Measurements from ENCODE around the gene MTRF1L. TPM values are rescaled to one million over a fixed set of nuclear protein-coding genes. Genes with fewer than 3 reads are reported as not detected.

The MTRF1L gene
- polyA plus RNA-seq, 1 of the 3 experiments (the other 2 are of a cell fraction): 7.7 TPM

- peak overlapping the region in 1 of 2 experiments; percentile 9; a peak in 2 of 4 replicates for H3K27ac ChIP-seq (ENCODE audit: low read depth in 2 of 2, low read length in 1 of 2)
- H3K36me3 ChIP-seq (replicated peaks in 1 of 2; ENCODE audit: control insufficient read depth in 1 of 2, insufficient read depth in 2 of 2, low read length in 1 of 2): no peaks in the 10 kb centered on the region
- DNase-seq: peak; percentile 45
- peaks cover 2 to 13% of the 10 kb centered on the region in 2 experiments; a peak in 3 of 4 replicates for H3K4me1 ChIP-seq (ENCODE audit: control insufficient read depth in 1 of 2, insufficient read depth in 2 of 2, low read depth in 1 of 2, low read length in 1 of 2)
- 0 out of 2 replicates have a peak overlapping the region, but pooled peaks have one; percentile 37 for H3K4me2 ChIP-seq
- no peak overlapping the region; a peak in 1 of 4 replicates for H3K4me3 ChIP-seq (ENCODE audit: low read depth in 2 of 2, low read length in 1 of 2)
- no peak overlapping the region for H3K9ac ChIP-seq
- no peaks in the 10 kb centered on the region for H3K27me3 ChIP-seq (ENCODE audit: insufficient read depth)
- H3K9me2 ChIP-seq: no peaks in the 10 kb centered on the region
- WGBS (ENCODE audit: low lambda C conversion rate): 35% methylated on average over 7 of the region's 7 CpGs
- no peaks in the 10 kb centered on the region for H3K9me3 ChIP-seq
- no peaks in the 10 kb centered on the region for H3K79me2 ChIP-seq (ENCODE audit: insufficient read depth)
- ChIA-PET POLR2A (no interaction called here), CTCF (interaction anchor here (0.6 to 5.5 kb wide), 23 partner anchors 13 to 402 kb away, joined by 3 to 95 read pairs (median 4); partner anchors contain the start of gene VIP)
- TF ChIP-seq PBX3 (IDR thresholded peaks at IDR 0.05): no peak
- no peak for TF ChIP-seq POLR2AphosphoS5 (IDR thresholded peaks at IDR 0.05; ENCODE audit: low read depth, low read length)
- TF ChIP-seq SIN3A (IDR thresholded peaks at IDR 0.05; ENCODE audit: borderline replicate concordance, low read depth, low read length): no peak
- TF ChIP-seq EZH2phosphoT487 (IDR thresholded peaks at IDR 0.05; ENCODE audit: borderline replicate concordance, low read depth): no peak
- TF ChIP-seq FOXJ3 (CRISPR knock-in tag; IDR thresholded peaks at IDR 0.05): no peak
- TF ChIP-seq EP300 (IDR thresholded peaks at IDR 0.05; ENCODE audit: borderline replicate concordance in 1 of 2, low read depth in 1 of 2, low read length in 1 of 2): no peak
- TF ChIP-seq ELF1 (IDR thresholded peaks at IDR 0.05): no peak
- TF ChIP-seq NRF1 (IDR thresholded peaks at IDR 0.05; ENCODE audit: low read depth, low read length): no peak
- TF ChIP-seq RXRA (IDR thresholded peaks at IDR 0.05; ENCODE audit: borderline replicate concordance, low read depth): no peak
- TF ChIP-seq REST (IDR thresholded peaks at IDR 0.05; ENCODE audit: low read depth, low read length): no peak
- no peak for TF ChIP-seq RCOR1 (IDR thresholded peaks at IDR 0.05; ENCODE audit: low read length)
- no peak for TF ChIP-seq YY1 (IDR thresholded peaks at IDR 0.05; ENCODE audit: low read depth)
- no peak for TF ChIP-seq FOSL2 (IDR thresholded peaks at IDR 0.05; ENCODE audit: borderline replicate concordance, low read depth)
- no peak for TF ChIP-seq GABPA (IDR thresholded peaks at IDR 0.05; ENCODE audit: low read depth)
- TF ChIP-seq CHD2 (IDR thresholded peaks at IDR 0.05; ENCODE audit: low read length, partially characterized antibody): no peak
- no peak for TF ChIP-seq MAX (IDR thresholded peaks at IDR 0.05; ENCODE audit: low read depth)
- TF ChIP-seq, protein P1, sequence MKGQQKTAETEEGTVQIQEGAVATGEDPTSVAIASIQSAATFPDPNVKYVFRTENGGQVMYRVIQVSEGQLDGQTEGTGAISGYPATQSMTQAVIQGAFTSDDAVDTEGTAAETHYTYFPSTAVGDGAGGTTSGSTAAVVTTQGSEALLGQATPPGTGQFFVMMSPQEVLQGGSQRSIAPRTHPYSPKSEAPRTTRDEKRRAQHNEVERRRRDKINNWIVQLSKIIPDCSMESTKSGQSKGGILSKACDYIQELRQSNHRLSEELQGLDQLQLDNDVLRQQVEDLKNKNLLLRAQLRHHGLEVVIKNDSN (IDR thresholded peaks at IDR 0.05; ENCODE audit: borderline replicate concordance, low read depth): no peak
- TF ChIP-seq, protein P2, sequence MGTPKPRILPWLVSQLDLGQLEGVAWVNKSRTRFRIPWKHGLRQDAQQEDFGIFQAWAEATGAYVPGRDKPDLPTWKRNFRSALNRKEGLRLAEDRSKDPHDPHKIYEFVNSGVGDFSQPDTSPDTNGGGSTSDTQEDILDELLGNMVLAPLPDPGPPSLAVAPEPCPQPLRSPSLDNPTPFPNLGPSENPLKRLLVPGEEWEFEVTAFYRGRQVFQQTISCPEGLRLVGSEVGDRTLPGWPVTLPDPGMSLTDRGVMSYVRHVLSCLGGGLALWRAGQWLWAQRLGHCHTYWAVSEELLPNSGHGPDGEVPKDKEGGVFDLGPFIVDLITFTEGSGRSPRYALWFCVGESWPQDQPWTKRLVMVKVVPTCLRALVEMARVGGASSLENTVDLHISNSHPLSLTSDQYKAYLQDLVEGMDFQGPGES (IDR thresholded peaks at IDR 0.05; ENCODE audit: low read depth, low read length): no peak
- peak; percentile 57 for TF ChIP-seq RFX5 (IDR thresholded peaks at IDR 0.05; ENCODE audit: low read length)
- no peak for TF ChIP-seq JUND (IDR thresholded peaks at IDR 0.05)
- TF ChIP-seq RAD21 (IDR thresholded peaks at IDR 0.05; ENCODE audit: low read length): peak; percentile 84
- TF ChIP-seq, protein P3, sequence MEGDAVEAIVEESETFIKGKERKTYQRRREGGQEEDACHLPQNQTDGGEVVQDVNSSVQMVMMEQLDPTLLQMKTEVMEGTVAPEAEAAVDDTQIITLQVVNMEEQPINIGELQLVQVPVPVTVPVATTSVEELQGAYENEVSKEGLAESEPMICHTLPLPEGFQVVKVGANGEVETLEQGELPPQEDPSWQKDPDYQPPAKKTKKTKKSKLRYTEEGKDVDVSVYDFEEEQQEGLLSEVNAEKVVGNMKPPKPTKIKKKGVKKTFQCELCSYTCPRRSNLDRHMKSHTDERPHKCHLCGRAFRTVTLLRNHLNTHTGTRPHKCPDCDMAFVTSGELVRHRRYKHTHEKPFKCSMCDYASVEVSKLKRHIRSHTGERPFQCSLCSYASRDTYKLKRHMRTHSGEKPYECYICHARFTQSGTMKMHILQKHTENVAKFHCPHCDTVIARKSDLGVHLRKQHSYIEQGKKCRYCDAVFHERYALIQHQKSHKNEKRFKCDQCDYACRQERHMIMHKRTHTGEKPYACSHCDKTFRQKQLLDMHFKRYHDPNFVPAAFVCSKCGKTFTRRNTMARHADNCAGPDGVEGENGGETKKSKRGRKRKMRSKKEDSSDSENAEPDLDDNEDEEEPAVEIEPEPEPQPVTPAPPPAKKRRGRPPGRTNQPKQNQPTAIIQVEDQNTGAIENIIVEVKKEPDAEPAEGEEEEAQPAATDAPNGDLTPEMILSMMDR (IDR thresholded peaks at IDR 0.05): peak; percentile 77
- peak; percentile 70 for TF ChIP-seq SMC3 (IDR thresholded peaks at IDR 0.05; ENCODE audit: low read depth, low read length)
- no peak for TF ChIP-seq TEAD4 (IDR thresholded peaks at IDR 0.05; ENCODE audit: borderline replicate concordance, insufficient read depth)
- peak; percentile 25; the same call in 1 of the 2 replicates for TF ChIP-seq MXI1 (IDR thresholded peaks at IDR 0.05; ENCODE audit: low read depth, low read length)
- no peaks in the 10 kb centered on the region for H4K20me1 ChIP-seq (ENCODE audit: insufficient read depth)
- peaks cover 7% of the 10 kb centered on the region for H3F3A ChIP-seq (replicated peaks; ENCODE audit: insufficient read depth)
- peak overlapping the region; percentile 13; the same call in 1 of the 2 replicates for H2AFZ ChIP-seq (ENCODE audit: low read depth)
Measured at GRCh38 chr6:152952866-152953509, 49.5 kb downstream of the MTRF1L start.

Measured in SK-N-SH (cell line).